HEK293 (cell line): ENCODE results near the gene CDCA5.
A peak's percentile ranks its signal among the peaks of the same experiment; 100 is the strongest.

Experiments
- CTCF ChIA-PET: fragments of 350-600 bp; formaldehyde crosslinking; extraction: SDS; loops from one replicate; lab custom pipeline; 2021; ENCODE audit warnings: antibody characterized with exemption; lab: Yijun Ruan, JAX
- POLR2A ChIA-PET: fragments of 300-600 bp; formaldehyde crosslinking; extraction: SDS; loops from one replicate; lab custom pipeline; 2020; ENCODE audit warnings: antibody characterized with exemption, inconsistent platforms; lab: Yijun Ruan, JAX
- H3K27ac ChIP-seq: fragments of 200-500 bp; sonication (Bioruptor generic); 2 replicates; pipeline ENCODE4 v1.5.1; 2014; ENCODE audit warnings: low read depth, low read length, control low read depth, inconsistent platforms; ENCODE audit errors: extremely low read depth
- H3K36me3 ChIP-seq, 2 experiments: fragments of 200-500 bp in 1 of 2; sonication (Bioruptor generic) in 1 of 2; 1 replicate in 1 of 2; 2 replicates in 1 of 2; pipeline ENCODE4 v1.5.1; 2014 to 2017; ENCODE audit warnings: inconsistent platforms in 2 of 2, low read length in 2 of 2; ENCODE audit not compliant: control insufficient read depth in 2 of 2, insufficient read depth in 1 of 2
- H3K4me1 ChIP-seq: fragments of 200-500 bp; sonication (Bioruptor generic); 2 replicates; pipeline ENCODE4 v1.5.1; 2014; ENCODE audit warnings: mild to moderate bottlenecking, low read length, inconsistent platforms; ENCODE audit not compliant: control insufficient read depth, insufficient read depth
- H3K4me3 ChIP-seq: 2 replicates; pipeline ENCODE4 v1.5.1; 2011; ENCODE audit warnings: low read depth, mild to moderate bottlenecking, control low read depth, low read length, moderate library complexity
- H3K9me3 ChIP-seq: fragments of 200-500 bp; sonication (Bioruptor generic); 2 replicates; pipeline ENCODE4 v1.5.1; 2014; ENCODE audit warnings: low read depth, low read length, inconsistent platforms; ENCODE audit not compliant: control insufficient read depth, insufficient read depth
- EGR2 ChIP-seq: fragments of 450-650 bp; formaldehyde crosslinking; IDR thresholded peaks from 2 replicates; pipeline ENCODE4 v1.5.1; 2016; ENCODE audit warnings: low read depth, missing biosample characterization, missing genetic modification characterization
- ZBTB17 ChIP-seq: fragments of 450-650 bp; formaldehyde crosslinking; IDR thresholded peaks from 2 replicates; pipeline ENCODE4 v1.5.1; 2016; ENCODE audit warnings: missing biosample characterization, missing genetic modification characterization
- ZBTB6 ChIP-seq: fragments of 450-650 bp; formaldehyde crosslinking; IDR thresholded peaks from 2 replicates; pipeline ENCODE4 v1.5.1; 2017; ENCODE audit warnings: missing biosample characterization, missing genetic modification characterization
- ZFHX2 ChIP-seq: fragments of 450-650 bp; formaldehyde crosslinking; conservative IDR thresholded peaks from 2 replicates; pipeline ENCODE4 v1.5.1; 2016; ENCODE audit warnings: missing biosample characterization, missing genetic modification characterization
- ZFP3 ChIP-seq: fragments of 450-650 bp; formaldehyde crosslinking; IDR thresholded peaks from 2 replicates; pipeline ENCODE4 v1.5.1; 2016; ENCODE audit warnings: low read depth, missing biosample characterization, missing genetic modification characterization
- ZFP37 ChIP-seq: fragments of 450-650 bp; formaldehyde crosslinking; IDR thresholded peaks from 2 replicates; pipeline ENCODE4 v1.5.1; 2016; ENCODE audit warnings: missing biosample characterization, missing genetic modification characterization
- ZNF10 ChIP-seq: fragments of 450-650 bp; formaldehyde crosslinking; IDR thresholded peaks from 2 replicates; pipeline ENCODE4 v1.5.1; 2017; ENCODE audit warnings: missing biosample characterization, missing genetic modification characterization
- ZNF174 ChIP-seq: fragments of 450-650 bp; formaldehyde crosslinking; IDR thresholded peaks from 2 replicates; pipeline ENCODE4 v1.5.0; 2017; ENCODE audit warnings: missing biosample characterization, mild to moderate bottlenecking, missing genetic modification characterization
- ZNF184 ChIP-seq: fragments of 450-650 bp; IDR thresholded peaks from 2 replicates; pipeline ENCODE4 v1.5.1; 2018; ENCODE audit warnings: missing biosample characterization, mild to moderate bottlenecking, missing genetic modification characterization
- ZNF211 ChIP-seq: fragments of 450-650 bp; formaldehyde crosslinking; IDR thresholded peaks from 2 replicates; pipeline ENCODE4 v1.5.1; 2016; ENCODE audit warnings: low read depth, missing biosample characterization, missing genetic modification characterization
- ZNF302 ChIP-seq: fragments of 450-650 bp; formaldehyde crosslinking; IDR thresholded peaks from 2 replicates; pipeline ENCODE4 v1.5.1; 2016; ENCODE audit warnings: missing biosample characterization, missing genetic modification characterization, low read depth
- ZNF324 ChIP-seq: fragments of 450-650 bp; formaldehyde crosslinking; IDR thresholded peaks from 2 replicates; pipeline ENCODE4 v1.5.1; 2016; ENCODE audit warnings: missing biosample characterization, missing genetic modification characterization
- ZNF518A ChIP-seq: fragments of 450-650 bp; formaldehyde crosslinking; conservative IDR thresholded peaks from 2 replicates; pipeline ENCODE4 v1.5.1; 2016; ENCODE audit warnings: low read depth, missing biosample characterization, missing genetic modification characterization
- ZNF521 ChIP-seq: fragments of 450-650 bp; formaldehyde crosslinking; IDR thresholded peaks from 2 replicates; pipeline ENCODE4 v1.5.1; 2017; ENCODE audit warnings: missing biosample characterization, mild to moderate bottlenecking, missing genetic modification characterization
- ZNF560 ChIP-seq: fragments of 450-650 bp; formaldehyde crosslinking; IDR thresholded peaks from 2 replicates; pipeline ENCODE4 v1.5.1; 2017; ENCODE audit warnings: missing biosample characterization, missing genetic modification characterization, borderline replicate concordance
- ZNF596 ChIP-seq: fragments of 450-650 bp; IDR thresholded peaks from 2 replicates; pipeline ENCODE4 v1.5.0; 2018; ENCODE audit warnings: missing biosample characterization, mild to moderate bottlenecking, missing genetic modification characterization, moderate library complexity
- ZNF626 ChIP-seq: fragments of 450-650 bp; sonication (Bioruptor Pico); formaldehyde crosslinking; IDR thresholded peaks from 2 replicates; pipeline ENCODE4 v1.5.1; 2018; ENCODE audit warnings: missing biosample characterization, missing genetic modification characterization, inconsistent platforms
- ZNF747 ChIP-seq: fragments of 450-650 bp; formaldehyde crosslinking; IDR thresholded peaks from 2 replicates; pipeline ENCODE4 v1.5.1; 2016; ENCODE audit warnings: missing biosample characterization, missing genetic modification characterization
- ZNF76 ChIP-seq: fragments of 450-650 bp; formaldehyde crosslinking; IDR thresholded peaks from 2 replicates; pipeline ENCODE4; 2016; ENCODE audit warnings: low read depth, missing biosample characterization, missing genetic modification characterization, borderline replicate concordance
- ZNF837 ChIP-seq: fragments of 450-650 bp; formaldehyde crosslinking; IDR thresholded peaks from 2 replicates; pipeline ENCODE4 v1.5.1; 2016; ENCODE audit warnings: missing biosample characterization, missing genetic modification characterization

CDCA5 gene

GRCh38 chr11:65069217-65069616, 14.6 kb downstream of the CDCA5 start:
- H3K27ac ChIP-seq, result no peak overlapping the region
- no peaks in the 10 kb centered on the region for H3K4me1 ChIP-seq
- TF ChIP-seq ZNF521 (tag by site-specific recombination) (no peak), ZNF184 (no peak), ZNF211 (tag by site-specific recombination) (no peak), ZNF76 (tag by site-specific recombination) (no peak), ZNF626 (tag by site-specific recombination) (no peak), ZNF174 (no peak), ZNF837 (tag by site-specific recombination) (no peak), ZBTB6 (tag by site-specific recombination) (no peak), ZFP37 (tag by site-specific recombination) (no peak), ZNF596 (tag by site-specific recombination) (no peak), ZBTB17 (tag by site-specific recombination) (no peak), ZNF560 (tag by site-specific recombination) (no peak), ZNF10 (no peak)
- H3K36me3 ChIP-seq, result no peaks in the 10 kb centered on the region
- H3K4me3 ChIP-seq, result no peak overlapping the region
- ChIA-PET CTCF (interaction anchor here (1.2 kb wide), 1 partner anchor 9 kb away, joined by 5 read pairs; no protein-coding TSS in a partner anchor), POLR2A (no interaction called here)
- no peaks in the 10 kb centered on the region for H3K9me3 ChIP-seq

- CTCF ChIA-PET, result no interaction called here
- H3K4me3 ChIP-seq, result no peak overlapping the region
These were observed 16.4 kb downstream of the CDCA5 start for GRCh38 chr11:65067446-65067845.

GRCh38 chr11:65066805-65067291, 17.0 kb downstream of the CDCA5 start:
- no peaks in the 10 kb centered on the region for H3K9me3 ChIP-seq
- CTCF ChIA-PET, result interaction anchor here (0.8 kb wide), 1 partner anchor 11 kb away, joined by 4 read pairs; no protein-coding TSS in a partner anchor
- H3K36me3 ChIP-seq, result no peaks in the 10 kb centered on the region
- TF ChIP-seq ZFHX2 (tag by site-specific recombination) (peak; percentile 21; the same call in 1 of the 2 replicates), ZNF518A (tag by site-specific recombination) (no peak), EGR2 (tag by site-specific recombination) (peak; percentile 78)
- POLR2A ChIA-PET, result interaction anchor here (1.8 kb wide), 1 partner anchor 9 kb away, joined by 5 read pairs; no protein-coding TSS in a partner anchor
- H3K4me1 ChIP-seq, result no peaks in the 10 kb centered on the region
- no peak overlapping the region for H3K27ac ChIP-seq
- H3K4me3 ChIP-seq, result no peak overlapping the region

More at GRCh38 chr11:65067446-65067845, 16.4 kb downstream of the CDCA5 start:
- POLR2A ChIA-PET, result interaction anchor here (1.8 kb wide), 1 partner anchor 9 kb away, joined by 5 read pairs; no protein-coding TSS in a partner anchor
- Histone ChIP-seq H3K36me3 (no peaks in the 10 kb centered on the region), H3K4me1 (no peaks in the 10 kb centered on the region), H3K27ac (no peak overlapping the region), H3K9me3 (no peaks in the 10 kb centered on the region)
- TF ChIP-seq ZFP3 (tag by site-specific recombination) (no peak), ZNF302 (tag by site-specific recombination) (no peak), ZNF747 (tag by site-specific recombination) (no peak), ZNF324 (tag by site-specific recombination) (no peak), ZNF211 (tag by site-specific recombination) (no peak)
